ENCODE data around the gene DDX49.

Gene DDX49

DNA sequence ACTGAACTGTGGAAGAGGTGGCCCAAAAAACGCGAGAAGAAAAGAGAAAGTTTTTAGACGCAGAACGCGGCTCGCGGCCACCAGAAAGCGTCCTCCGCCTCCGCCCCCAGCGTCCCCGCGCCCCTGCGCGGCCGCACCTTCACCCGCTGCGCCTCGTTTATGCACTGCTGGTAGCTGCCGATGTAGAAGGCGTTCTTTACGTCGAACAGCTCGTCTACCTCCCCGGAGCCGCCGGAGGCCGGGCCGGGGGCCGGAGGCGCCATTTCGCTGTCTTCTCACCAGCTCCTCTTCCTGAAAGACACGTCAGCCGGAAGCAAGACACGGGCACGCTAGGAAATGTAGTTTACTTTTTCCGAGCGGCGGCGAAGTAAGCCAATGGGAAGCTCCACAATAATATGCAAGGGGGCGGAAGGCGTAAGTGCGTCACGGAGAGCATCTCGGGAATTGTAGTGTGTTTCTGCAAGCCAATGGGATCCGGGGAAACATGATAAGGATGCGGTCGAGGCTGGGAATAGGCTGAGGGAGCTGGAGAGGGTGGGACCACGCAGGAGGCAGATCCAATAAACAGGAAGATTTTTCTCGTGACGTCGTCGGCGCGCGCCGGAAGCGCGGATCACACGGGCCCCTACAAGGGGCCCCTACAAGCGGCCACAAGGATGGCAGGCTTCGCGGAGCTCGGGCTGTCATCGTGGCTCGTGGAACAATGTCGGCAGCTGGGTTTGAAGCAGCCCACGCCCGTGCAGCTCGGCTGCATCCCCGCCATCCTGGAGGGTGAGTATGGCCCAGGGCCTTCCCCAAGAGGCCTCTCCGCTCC, at the start of gene DDX49, which contains the start of gene COPE:
TSS of gene DDX49 (plus strand) at position 630 of the 814 bp plus-strand sequence. CDS start at position 657, 27 bp downstream.
TSS of gene COPE (minus strand) at position 302 of the 814 bp plus-strand sequence. CDS start at position 263, 39 bp downstream.
- DNase-seq, result peak; percentile 79 to 100 (median 98)

GRCh38 chr19:18869781-18870530, 49.6 kb upstream of the DDX49 start:
- DNase-seq, result no peak

DNA sequence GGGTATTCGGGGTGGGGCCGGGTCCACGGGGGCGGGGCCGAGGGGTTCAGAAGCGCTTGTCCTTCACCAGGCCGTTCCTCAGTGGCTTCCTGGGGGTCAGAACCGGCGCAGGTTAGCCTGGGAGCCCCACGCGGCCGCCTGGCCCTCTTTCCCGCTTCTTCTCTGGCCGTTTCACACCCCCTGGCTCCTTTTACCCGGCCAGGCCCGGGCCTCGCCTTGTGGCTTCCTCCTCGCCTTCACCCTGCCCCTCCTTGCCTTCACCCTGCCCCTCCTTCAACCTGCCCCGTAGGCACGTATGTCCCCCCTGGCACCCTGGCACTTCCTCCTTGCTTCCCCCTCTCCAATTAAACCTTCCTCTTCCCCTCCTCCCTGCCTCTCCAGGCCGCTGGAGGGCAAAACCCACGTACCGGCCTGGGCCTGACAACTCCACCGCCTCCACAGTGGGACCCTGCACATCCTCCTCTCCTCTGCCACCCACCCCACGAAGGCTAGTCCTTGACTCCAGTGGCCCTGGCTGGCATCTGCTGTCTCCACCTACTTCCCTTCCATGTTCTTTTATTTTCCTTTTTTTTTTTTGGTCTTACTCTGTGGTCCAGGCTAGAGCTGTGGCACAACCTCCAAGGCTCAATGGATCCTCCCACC, 48.9 kb upstream of the DDX49 start:
- no peak for DNase-seq

- no peak for DNase-seq
Measured at GRCh38 chr19:18871543-18871942, 48.0 kb upstream of the DDX49 start.

GRCh38 chr19:18875726-18876125, 43.8 kb upstream of the DDX49 start:
- no peak for DNase-seq

- DNase-seq, result no peak
Measured at GRCh38 chr19:18876865-18877264, 42.6 kb upstream of the DDX49 start.

- no peak for DNase-seq
Measured at GRCh38 chr19:18878058-18878797, 41.3 kb upstream of the DDX49 start.

- no peak for DNase-seq
Measured at GRCh38 chr19:18878858-18879578, 40.5 kb upstream of the DDX49 start.

GRCh38 chr19:18879579-18880373, 39.7 kb upstream of the DDX49 start:
- peak in 1 of 14 donors; percentile 44 for DNase-seq

DNA sequence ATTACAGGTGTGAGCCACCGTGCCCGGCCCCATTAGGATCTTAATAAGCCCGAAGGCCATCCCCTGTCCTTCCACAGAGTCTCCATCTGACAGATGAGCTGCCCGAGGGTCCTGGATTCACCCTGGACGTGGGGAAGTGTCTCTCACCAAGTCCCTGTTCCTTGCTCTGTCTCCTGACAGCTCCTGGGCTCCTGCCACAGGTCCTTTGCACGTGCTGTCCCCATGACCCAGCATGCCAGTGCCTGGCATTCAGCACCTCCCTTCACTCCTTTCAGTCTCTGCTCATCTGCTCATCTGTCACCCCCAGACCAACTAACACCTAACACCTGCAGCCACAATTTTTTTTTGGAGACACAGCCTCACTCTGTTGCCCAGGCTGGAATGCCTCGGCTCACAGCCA, 38.0 kb upstream of the DDX49 start:
- no peak for DNase-seq

DNA sequence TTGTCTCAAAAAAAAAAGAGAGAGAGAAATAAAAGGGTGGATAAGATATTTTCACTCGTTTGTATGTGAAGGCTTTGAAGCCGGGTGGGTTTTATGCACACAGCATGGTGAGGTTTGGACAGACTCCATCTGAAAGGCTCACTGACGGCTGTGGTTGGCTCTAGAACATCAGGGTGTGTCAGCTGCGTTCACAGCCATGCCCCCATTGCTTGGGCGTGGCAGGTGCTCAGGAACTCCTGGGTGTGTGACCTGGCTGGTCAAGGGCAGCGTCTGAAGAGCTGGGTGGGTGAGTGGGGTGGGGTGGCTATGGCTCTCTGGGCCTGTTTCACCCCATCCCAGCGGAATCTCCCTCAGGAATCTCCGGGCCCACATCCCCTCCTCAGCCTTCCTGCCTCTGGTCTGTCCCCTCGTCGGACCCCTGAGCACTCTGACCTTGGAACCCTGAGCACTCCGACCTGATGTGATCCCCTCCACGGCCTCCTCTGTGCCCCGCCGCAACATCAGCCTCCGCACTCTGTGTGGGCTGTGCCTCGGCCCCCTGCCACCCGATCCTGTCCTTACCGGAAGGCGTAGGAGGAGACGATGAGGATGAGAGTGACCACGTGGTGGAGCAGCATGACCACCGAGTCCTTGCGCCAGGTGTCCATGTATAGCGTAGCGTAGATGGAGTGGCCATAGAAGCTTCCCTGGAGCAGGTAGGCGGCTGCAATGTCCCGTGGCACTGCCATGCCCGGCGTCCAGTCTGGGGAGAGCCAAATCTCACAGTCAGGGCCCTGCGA, 35.8 kb upstream of the DDX49 start:
- no peak for DNase-seq

- DNase-seq, result no peak
Measured at GRCh38 chr19:18886972-18887371, 32.5 kb upstream of the DDX49 start.

DNA sequence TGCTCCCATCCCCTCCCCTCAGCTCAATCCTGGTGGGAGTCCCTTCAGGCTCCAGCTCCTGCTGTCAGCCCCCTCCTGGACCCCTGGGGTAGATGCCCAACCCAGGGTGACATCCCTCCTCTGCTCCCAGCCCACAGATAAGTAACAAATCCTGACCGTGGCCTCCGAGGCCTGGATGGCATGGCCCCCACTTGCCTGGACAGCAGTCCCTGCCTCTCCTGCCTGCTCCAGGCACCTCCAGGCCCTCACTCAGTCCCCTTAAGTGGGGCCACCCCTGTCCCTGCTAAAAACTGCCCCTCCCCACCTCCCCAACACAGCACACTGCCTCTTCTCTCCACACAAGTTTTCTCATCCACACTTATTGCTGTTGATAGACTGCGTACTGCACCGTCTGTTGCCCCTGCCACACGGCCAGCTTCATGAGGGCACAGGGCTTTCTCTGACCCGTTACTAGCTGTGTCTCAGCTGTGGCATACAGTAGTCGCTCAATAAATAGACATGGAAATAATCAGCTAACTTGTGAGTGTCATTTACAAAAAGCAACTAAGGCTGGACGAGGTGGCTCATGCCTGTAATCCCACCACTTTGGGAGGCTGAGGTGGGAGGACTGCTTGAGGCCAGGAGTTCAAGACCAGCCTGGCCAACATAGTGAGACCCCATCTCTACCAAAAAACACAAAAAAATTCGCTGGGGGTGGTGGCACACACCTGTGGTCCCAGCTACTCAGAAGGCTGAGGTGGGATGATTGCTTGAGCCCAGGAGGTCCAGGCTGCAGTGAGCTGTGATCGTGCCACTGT, 29.4 kb upstream of the DDX49 start:
- no peak for DNase-seq

DNA sequence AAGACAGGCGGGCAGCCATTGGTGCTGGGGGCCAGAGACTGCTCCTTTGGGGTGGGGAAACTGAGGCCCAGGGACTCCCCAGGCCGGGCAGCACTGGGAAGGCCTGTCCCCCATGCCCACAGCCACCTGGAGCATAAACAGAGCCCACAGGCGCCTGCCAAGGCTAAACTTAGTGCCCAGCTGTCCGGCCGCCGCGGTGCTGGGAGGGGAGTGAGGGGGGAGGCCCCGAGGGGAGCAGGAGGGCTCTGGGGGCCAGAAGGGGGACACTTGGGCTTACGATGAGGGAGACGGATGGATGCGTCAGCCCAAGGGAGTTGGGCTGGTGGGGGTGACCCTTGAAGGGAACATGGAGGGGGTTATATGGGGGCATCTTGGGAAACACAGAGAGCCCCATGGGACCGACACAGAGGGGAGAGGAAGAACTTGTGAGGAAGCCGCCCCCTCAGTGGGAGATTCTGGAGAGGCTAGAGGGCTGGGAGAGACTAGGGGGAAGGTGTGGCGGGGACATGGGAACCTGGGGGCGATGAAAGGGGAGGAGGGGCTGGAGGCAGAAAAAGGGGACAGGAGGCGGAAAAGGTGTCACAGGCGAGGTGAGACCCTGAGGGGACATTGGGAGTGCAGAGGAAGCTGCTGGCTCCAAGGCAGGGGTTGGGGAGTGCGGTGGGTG, 25.8 kb upstream of the DDX49 start:
- DNase-seq, result peak in 1 of 14 donors; percentile 62

DNA sequence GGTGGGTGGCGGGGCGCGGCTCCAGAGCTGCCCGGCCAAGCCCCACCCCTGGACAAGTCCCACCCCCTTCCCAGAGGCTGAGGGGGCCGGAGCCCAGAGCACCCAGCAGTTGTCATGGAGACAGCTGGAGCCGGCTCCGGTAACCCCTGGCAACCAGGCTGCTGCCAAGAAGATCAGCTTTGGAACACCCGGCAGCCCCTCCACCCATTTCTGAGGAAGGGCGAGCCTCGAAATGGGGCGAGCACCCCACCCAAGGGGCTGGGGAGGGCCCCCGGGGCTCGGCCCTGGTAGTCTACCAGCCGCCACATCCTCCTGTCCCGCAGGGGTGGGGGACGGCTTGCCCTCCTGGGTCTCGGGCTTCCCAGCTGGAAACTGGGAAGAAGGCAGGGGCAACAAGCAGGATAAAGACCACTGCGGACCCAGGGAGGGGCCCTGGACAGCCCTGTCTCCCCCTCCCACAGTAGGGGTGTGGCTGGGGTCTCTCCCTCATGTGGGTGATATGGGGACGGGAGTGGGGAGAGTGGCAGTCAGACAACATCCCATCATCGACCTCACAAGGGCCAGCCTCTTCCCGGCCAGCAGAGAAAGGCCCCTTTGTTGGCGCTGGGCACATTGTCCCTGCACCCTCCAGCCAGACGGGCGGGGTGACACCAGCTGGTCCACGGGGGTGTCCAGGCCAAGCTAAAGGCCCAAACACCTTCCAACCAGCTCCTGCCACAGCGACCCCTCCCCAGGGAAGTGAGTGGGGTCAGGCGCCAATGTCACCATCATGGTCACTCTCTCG, 25.1 kb upstream of the DDX49 start:
- peak in 13 of 14 donors; percentile 70 to 99 (median 93) for DNase-seq

DNA sequence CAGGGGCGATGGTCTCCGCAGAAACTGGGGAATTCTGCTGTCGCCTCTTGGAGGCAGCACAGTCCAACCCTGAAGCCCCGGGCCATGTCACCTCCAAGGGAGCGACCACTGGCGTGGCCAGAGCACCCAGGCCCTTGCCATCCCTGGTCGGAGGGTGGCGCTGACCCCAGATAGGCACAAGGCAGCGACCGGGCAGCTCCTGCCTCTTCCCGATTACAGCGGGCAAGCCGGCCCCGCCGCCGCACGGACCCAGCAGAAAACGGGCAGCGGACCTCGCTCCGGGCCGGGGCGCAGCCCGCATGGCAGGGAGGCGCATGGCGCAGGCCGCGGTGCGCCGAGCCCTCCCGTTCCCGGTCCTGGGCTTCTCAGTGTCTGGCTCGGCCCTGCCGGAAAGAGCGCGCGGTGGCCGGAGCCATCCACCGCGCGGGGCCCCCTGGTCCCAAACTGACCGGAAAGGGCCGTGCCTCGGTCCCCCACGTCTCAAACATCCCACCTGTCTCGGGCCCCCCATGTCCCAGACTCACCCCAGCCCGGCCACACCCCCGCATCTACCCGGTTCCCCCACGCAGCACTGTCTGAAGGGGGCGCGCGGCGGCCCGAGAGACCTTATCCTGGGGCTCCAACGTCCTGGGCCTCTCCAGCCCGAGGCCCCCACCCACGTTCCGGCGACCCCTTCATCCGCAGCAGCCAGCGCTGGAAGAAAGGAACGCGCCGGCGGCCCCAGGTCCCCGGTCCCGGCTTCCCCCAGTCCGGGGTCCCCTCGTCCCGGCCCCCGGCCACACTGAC, 24.3 kb upstream of the DDX49 start:
- peak in 10 of 14 donors; percentile 41 to 95 (median 80) for DNase-seq
